HepG2 (cell line): ENCODE data around the gene SAPCD1. TPM values are rescaled to one million over a fixed set of nuclear protein-coding genes. Genes with fewer than 3 reads are reported as not detected.

Experiments used
- ATAC-seq: fragments of 200-7000 bp; cut with Tn5 transposase; 3 replicates; pipeline ENCODE4 v1.9.1; 2020; ENCODE audit warnings: mild to moderate bottlenecking, moderate library complexity
- BruUV-seq: library from RNA; stranded (reverse); fragments of 400-500 nt; replicated peaks from 2 replicates; lab custom pipeline; 2021; lab: Mats Ljungman, UMichigan
- CTCF ChIA-PET: fragments of 300-600 bp; formaldehyde crosslinking; extraction: SDS; loops from one replicate; lab custom pipeline; 2021; ENCODE audit warnings: low total read pairs, inconsistent platforms, low intra/inter-chr PET ratio; lab: Yijun Ruan, JAX
- POLR2A ChIA-PET: fragments of 350-600 bp; sonication (Branson Sonifier 250); formaldehyde crosslinking; loops from one replicate; lab custom pipeline; 2020; ENCODE audit warnings: antibody characterized with exemption, inconsistent platforms; lab: Yijun Ruan, JAX
- DNase-seq: peaks from one replicate; pipeline ENCODE4 v3.0.0-alpha.2; 2015; ENCODE audit warnings: low spot score
- FAIRE-seq: peaks from 3 replicates; lab custom pipeline; 2011; peaks lifted over from hg19 to GRCh38; lab: Jason Lieb, UNC
- H2AFZ ChIP-seq: one replicate; pipeline ENCODE4 v1.6.1; 2011; ENCODE audit warnings: low read length, inconsistent platforms
- H3K27ac ChIP-seq: fragments of 300-600 bp; 3 replicates; pipeline ENCODE4 v1.8.0; 2011; ENCODE audit warnings: mixed run types, mild to moderate bottlenecking, mixed read lengths, low read length, inconsistent platforms; ENCODE audit not compliant: insufficient read depth; ENCODE audit errors: extremely low read length
- H3K27me3 ChIP-seq, 2 experiments: fragments of 200-600 bp in 1 of 2; 2 replicates in 1 of 2; 3 replicates in 1 of 2; pipeline versions ENCODE4 v1.6.0 to v1.8.0; 2011; ENCODE audit warnings: low read length in 2 of 2, mild to moderate bottlenecking in 2 of 2, moderate library complexity in 2 of 2, inconsistent platforms in 1 of 2; ENCODE audit not compliant: insufficient read depth in 2 of 2, control insufficient read depth in 1 of 2
- H3K36me3 ChIP-seq, 2 experiments: fragments of 200-600 bp in 1 of 2; replicated peaks in 1 of 2; 2 replicates in 1 of 2; 3 replicates in 1 of 2; pipeline versions ENCODE4 v1.5.1 to v1.8.0; 2011; ENCODE audit warnings: low read length in 2 of 2, inconsistent platforms in 1 of 2; ENCODE audit not compliant: insufficient read depth in 2 of 2, control insufficient read depth in 1 of 2
- H3K4me1 ChIP-seq: 2 replicates; pipeline ENCODE4 v1.5.1; 2012; ENCODE audit warnings: low read length, inconsistent platforms; ENCODE audit not compliant: insufficient read depth
- H3K4me2 ChIP-seq: 2 replicates; pipeline ENCODE4 v1.6.0; 2011; ENCODE audit warnings: low read depth, low read length, inconsistent platforms
- H3K4me3 ChIP-seq, 3 experiments: fragments of 200-600 bp in 1 of 3; sonication (generic), shearing (Covaris generic) in 1 of 3; replicated peaks in 1 of 3; 2 replicates each; pipeline ENCODE4 v1.5.1; 2011 to 2016; ENCODE audit warnings: low read length in 3 of 3, inconsistent platforms in 2 of 3, low read depth in 2 of 3, mild to moderate bottlenecking in 2 of 3, control low read depth in 1 of 3, mixed read lengths in 1 of 3; ENCODE audit not compliant: insufficient read depth in 1 of 3
- H3K79me2 ChIP-seq: one replicate; pipeline ENCODE4 v1.6.1; 2011; ENCODE audit warnings: low read length, inconsistent platforms; ENCODE audit not compliant: insufficient read depth
- H3K9ac ChIP-seq: 2 replicates; pipeline ENCODE4 v1.6.0; 2011; ENCODE audit warnings: mild to moderate bottlenecking, low read depth, low read length, inconsistent platforms; ENCODE audit not compliant: insufficient read depth
- H3K9me3 ChIP-seq: 2 replicates; pipeline ENCODE4 v1.5.1; 2012; ENCODE audit warnings: mild to moderate bottlenecking, low read length
- H4K20me1 ChIP-seq: 2 replicates; pipeline ENCODE4 v1.6.0; 2011; ENCODE audit warnings: inconsistent platforms, mild to moderate bottlenecking, low read length, moderate library complexity; ENCODE audit not compliant: insufficient read depth
- NCOA1 ChIP-seq: sonication (generic); formaldehyde crosslinking; IDR thresholded peaks from 2 replicates; pipeline ENCODE4 v1.9.0; 2021; ENCODE audit warnings: missing genetic modification reagents
- PAXIP1 ChIP-seq: sonication (generic); formaldehyde crosslinking; conservative IDR thresholded peaks from 2 replicates; pipeline ENCODE4 v1.4.0; 2020; ENCODE audit warnings: mild to moderate bottlenecking, missing genetic modification reagents, moderate library complexity
- ZHX2 ChIP-seq, 2 experiments: sonication (generic) in 1 of 2; formaldehyde crosslinking in 1 of 2; IDR thresholded peaks; 2 replicates each; pipeline versions ENCODE4 v1.6.1 to v1.9.0; 2014 to 2022; ENCODE audit warnings: antibody characterized with exemption in 1 of 2, borderline replicate concordance in 1 of 2, inconsistent platforms in 1 of 2, low read depth in 1 of 2, missing genetic modification reagents in 1 of 2
- ZNF333 ChIP-seq: sonication (generic); formaldehyde crosslinking; IDR thresholded peaks from 2 replicates; pipeline ENCODE4 v1.4.0; 2020; ENCODE audit warnings: mild to moderate bottlenecking, missing genetic modification reagents, borderline replicate concordance
- WGBS: methylation state at CpG from one replicate; pipeline ENCODE4 v1.1.6; 2017; ENCODE audit warnings: low lambda C conversion rate; 5-methylcytosine and 5-hydroxymethylcytosine counted together
- in situ Hi-C: cut with HindIII; loops from 2 replicates; pipeline ENCODE4 v1.10.0; 2017; ENCODE audit warnings: low pct_unique_long_range_greater_than_20kb; ENCODE audit not compliant: extremely low pct_ligation_motif_present
- intact Hi-C: fragments of 100-400 bp; cut with micrococcal nuclease; formaldehyde crosslinking; loops from one replicate; pipeline ENCODE4 v1.10.0; 2022; ENCODE audit not compliant: unreplicated experiment
- polyA plus RNA-seq, 8 experiments: library from polyadenylated mRNA; depleted of rRNA in 3 of 8; stranded (reverse) in 7 of 8; unstranded in 1 of 8; fragments of >200 nt; fragmentation: Illumina TruSeq in 4 of 8; extraction: Trizol in 4 of 8; gene quantifications; 2 replicates each; pipeline versions ENCODE4 v1.2.1 to v1.2.3, GENCODE V29; 2011 to 2016; ENCODE audit warnings: low read depth in 4 of 8, missing spikeins in 1 of 8, mixed read lengths in 1 of 8; ENCODE audit not compliant: insufficient read depth in 1 of 8
- total RNA-seq, 5 experiments: library from RNA; depleted of rRNA; stranded (reverse); fragments of >200 nt; fragmentation: Illumina TruSeq; extraction: Trizol; gene quantifications; 2 replicates each; pipeline ENCODE4 v1.2.3, GENCODE V29; 2016; ENCODE audit warnings: low read depth in 1 of 5

Gene SAPCD1
- total and polyA plus RNA-seq, 2 of the 13 experiments (the other 11 are each of a cell fraction or from before 2014, with no cell fraction given), result 2.5 to 3.9 TPM

GRCh38 chr6:31765559-31765909 is 3.1 kb downstream of the SAPCD1 start:
- Histone ChIP-seq H2AFZ (no peak overlapping the region), H3K27me3 (no peaks in the 10 kb centered on the region), H3K27ac (no peak overlapping the region), H4K20me1 (no peaks in the 10 kb centered on the region), H3K4me1 (peaks cover 57% of the 10 kb centered on the region), H3K9me3 (no peaks in the 10 kb centered on the region), H3K36me3 (peaks cover 0 to 1% of the 10 kb centered on the region in 2 experiments; a peak in 2 of 5 replicates), H3K4me3 (peak overlapping the region; percentile 46 to 74 (median 56); a peak in 4 of 6 replicates), H3K4me2 (peak overlapping the region; percentile 90), H3K79me2 (no peaks in the 10 kb centered on the region), H3K9ac (peak overlapping the region; percentile 66)
- in situ Hi-C loops (loop anchor here (5.0 kb wide), 2 partner anchors 33 to 83 kb away; partner anchors contain the start of gene LY6G5C), intact Hi-C loops (no loop called here)
- FAIRE-seq, result no peak
- no peak for ATAC-seq
- DNase-seq, result no peak
- ChIA-PET POLR2A (interaction anchor here (0.9 to 2.3 kb wide), 23 partner anchors 10 to 156 kb away, joined by 3 to 172 read pairs (median 7); partner anchors contain the start of genes ABHD16A, APOM, BAG6 and CLIC1), CTCF (no interaction called here)
- TF ChIP-seq ZNF333 (CRISPR knock-in tag) (0 out of 2 replicates have a peak, but pooled peaks have one; percentile 7), ZHX2 (IDR thresholded peaks at IDR 0.05; ENCODE audit: low read depth) (no peak), ZHX2 (CRISPR knock-in tag; IDR thresholded peaks at IDR 0.05; ENCODE audit: borderline replicate concordance) (no peak), NCOA1 (CRISPR knock-in tag) (no peak), PAXIP1 (CRISPR knock-in tag) (0 out of 2 replicates have a peak, but pooled peaks have one; percentile 0)
- WGBS, result 88% methylated on average over 9 of the region's 9 CpGs
- no TSS peak for BruUV-seq
